ENCODE results near the gene FUT3.
"Not testable (repeated sequence)": the region's sequence is repeated elsewhere in the genome, so short reads cannot be mapped to it uniquely, and the experiment has no call there.

The FUT3 gene

DNA sequence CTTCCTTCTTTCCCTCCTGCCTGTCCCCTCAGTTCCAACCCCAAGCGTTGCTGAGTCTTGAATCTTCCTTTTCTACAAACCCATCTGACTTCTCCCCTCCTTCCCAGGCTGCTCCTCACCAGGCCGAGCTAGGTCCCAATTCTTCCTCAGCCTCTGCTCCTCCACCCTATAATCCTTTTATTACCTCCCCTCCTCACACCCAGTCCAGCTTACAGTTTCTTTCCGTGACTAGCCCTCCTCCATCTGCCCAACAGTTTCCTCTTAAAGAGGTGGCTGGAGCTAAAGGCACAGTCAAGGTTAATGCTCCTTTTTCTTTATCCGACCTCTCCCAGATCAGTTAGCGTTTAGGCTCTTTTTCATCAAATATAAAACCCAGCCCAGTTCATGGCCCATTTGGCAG, 2.6 kb downstream of the FUT3 start:
- DNase-seq (ENCODE audit: low spot score), result not testable (repeated sequence)

DNA sequence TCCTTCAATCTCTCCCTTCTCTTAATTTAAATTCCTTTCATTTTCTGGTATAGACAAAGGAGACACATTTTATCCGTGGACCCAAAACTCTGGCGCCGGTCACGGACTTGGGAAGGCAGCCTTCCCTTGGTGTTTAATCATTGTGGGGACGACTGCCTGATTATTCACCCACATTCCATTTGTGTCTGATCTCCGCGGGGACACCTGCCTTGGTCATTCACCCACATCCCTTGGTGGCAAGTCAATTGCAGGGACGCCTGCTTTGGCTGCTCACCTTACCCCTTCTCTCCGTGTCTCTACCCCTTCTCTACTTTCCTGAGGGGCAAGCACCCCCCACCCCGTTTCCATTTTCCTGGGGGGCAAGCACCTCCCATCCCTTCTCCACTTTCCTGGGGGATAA, 3.4 kb downstream of the FUT3 start:
- DNase-seq (ENCODE audit: low spot score), result not testable (repeated sequence)

GRCh38 chr19:5844456-5845433, 6.5 kb downstream of the FUT3 start:
- no peak for DNase-seq (ENCODE audit: low spot score)

DNA sequence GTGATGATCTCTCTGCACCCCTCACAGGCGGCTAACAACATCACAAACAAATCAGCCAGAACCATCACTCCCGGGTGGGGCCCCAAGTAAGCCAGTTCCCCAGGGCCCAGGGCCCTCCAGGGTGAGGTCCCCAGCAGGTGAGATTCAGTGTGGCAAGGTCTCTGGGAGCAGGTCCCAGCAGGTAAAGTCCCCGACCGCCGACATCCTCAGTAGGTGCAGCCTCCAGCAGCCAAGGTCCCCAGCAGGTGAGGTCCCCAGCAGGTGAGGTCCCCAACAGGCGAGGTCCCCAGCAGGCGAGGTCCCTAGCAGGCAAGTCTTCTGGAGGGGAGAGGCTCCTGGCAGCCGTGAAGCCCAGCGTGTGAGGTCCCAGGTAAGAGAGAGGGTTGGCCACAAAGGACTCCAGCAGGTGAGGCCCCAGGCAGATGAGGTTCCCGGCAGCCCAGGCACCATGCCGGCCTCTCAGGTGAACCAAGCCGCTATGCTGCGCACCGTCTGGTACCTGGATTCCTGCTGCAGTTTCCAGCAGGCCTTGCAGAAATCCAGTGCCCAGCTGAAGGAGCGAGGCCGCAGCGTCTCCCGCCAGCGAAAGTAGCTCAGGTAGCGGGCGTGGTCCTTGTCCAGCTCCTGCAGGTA, 7.8 kb downstream of the FUT3 start:
- no peak for DNase-seq (ENCODE audit: low spot score)

DNA sequence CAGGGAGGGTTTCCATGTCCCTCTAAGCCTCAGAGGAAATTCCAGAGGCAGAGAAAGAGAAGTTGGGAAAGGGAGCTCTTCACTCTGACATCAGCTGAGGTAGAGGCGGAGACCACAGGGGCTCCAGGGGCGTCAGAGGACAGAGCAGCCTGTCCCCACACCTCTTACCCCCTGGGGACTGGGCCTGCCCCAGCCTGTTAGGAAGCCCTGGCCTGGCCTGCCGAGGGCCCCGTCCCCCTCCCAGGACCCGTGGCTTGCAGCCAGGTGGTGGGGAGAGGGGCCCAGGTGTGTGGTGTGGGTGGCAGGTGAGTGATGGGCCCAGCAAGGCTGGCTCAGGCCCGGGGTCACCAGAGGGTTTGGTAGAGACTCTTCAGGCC, 9.5 kb downstream of the FUT3 start:
- not testable (repeated sequence) for DNase-seq (ENCODE audit: low spot score)

GRCh38 chr19:5839065-5840017, 11.9 kb downstream of the FUT3 start, which contains the start of gene FUT6:
TSS of gene FUT6 (minus strand) at chr19:5839702. CDS start at chr19:5832567, 7,135 bp downstream.
- DNase-seq (ENCODE audit: low spot score), result no peak

GRCh38 chr19:5838353-5839064, 12.7 kb downstream of the FUT3 start:
- no peak for DNase-seq (ENCODE audit: low spot score)

- no peak for DNase-seq (ENCODE audit: low spot score)
Observed at GRCh38 chr19:5837761-5838352, 13.4 kb downstream of the FUT3 start.

DNA sequence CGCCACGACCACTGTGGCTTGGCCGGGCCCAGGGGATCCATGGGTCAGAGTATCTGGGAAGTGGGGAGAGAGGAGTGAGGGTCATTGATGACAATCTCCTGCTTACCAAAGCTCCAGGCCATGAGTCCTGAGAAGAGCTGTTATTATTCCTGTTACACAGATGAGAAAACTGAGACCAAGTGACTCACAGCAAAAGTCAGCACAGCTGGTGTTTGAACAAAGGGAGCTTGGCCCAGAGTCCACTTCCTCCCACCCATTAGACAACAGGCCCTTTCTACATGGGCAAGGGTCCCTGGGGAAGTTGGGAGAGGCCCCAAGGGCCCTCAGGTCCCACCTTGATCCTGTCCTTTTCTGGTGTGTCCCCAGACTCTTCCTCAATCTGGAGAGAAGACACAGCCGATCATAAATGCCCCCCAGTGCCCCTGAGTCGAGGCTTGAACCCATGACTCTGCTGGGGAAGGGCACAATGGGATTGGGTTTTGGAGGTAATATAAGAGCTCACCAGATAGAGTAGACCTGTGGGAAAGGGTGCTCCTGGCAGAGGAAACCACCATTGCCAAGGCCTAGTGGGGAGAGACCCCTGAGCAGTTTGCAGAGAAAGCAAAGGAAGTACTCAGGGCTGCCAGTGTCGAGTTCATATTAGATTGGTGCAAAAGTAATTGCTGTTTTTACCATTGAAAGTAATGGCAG, 18.6 kb downstream of the FUT3 start:
- peak; percentile 1 for DNase-seq (ENCODE audit: low spot score)

GRCh38 chr19:5832061-5832460, 19.2 kb downstream of the FUT3 start:
- no peak for DNase-seq (ENCODE audit: low spot score)

- no peak for DNase-seq (ENCODE audit: low spot score)
Observed at GRCh38 chr19:5831159-5831558, 20.1 kb downstream of the FUT3 start.

- DNase-seq (ENCODE audit: low spot score), result no peak
Observed at GRCh38 chr19:5829567-5830310, 21.5 kb downstream of the FUT3 start.

DNA sequence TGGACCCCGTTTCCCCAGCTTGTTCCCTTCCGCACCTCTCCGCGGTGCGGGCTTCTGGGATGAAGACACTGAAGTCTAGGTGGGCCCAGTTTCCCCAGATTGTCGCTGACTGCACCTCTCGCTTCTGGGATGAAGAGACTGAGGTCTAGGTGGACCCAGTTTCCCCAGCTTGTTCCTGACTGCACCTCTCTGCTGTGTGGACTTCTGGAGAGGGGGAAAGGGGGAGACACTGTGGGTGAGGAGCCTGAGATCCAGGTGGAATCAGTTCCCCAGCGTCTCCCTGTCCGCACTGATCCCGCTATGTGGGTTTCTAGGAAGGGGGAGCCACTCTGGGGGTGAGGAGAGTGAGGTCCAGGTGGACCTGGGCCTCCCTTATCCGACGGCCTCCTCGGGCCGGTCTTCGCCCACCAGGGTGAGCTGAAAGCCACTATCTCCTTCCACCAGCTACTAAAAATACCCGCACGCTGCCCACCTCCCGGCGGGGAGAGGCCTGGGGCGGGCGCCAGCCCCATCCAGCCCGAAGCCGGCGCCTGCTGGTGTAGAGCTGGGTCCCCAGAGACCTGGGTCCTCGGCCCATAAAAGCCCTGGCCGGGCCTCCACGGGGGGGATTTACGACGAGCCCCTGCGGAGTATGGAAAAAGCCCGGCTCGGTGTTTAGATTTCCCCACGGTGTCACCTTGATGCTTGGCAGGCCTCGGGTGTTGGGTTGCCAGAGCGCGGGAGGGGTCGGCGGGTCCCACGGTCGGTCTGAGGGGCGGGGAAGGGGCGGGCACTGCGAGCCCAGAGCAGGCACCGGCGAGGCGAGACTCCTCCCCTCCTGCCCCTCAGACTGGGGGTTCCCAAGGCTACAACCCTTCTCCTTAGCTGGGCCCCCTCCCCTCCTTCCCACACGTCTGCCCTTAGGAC, 22.3 kb downstream of the FUT3 start:
- peak; percentile 85 for DNase-seq (ENCODE audit: low spot score)

DNA sequence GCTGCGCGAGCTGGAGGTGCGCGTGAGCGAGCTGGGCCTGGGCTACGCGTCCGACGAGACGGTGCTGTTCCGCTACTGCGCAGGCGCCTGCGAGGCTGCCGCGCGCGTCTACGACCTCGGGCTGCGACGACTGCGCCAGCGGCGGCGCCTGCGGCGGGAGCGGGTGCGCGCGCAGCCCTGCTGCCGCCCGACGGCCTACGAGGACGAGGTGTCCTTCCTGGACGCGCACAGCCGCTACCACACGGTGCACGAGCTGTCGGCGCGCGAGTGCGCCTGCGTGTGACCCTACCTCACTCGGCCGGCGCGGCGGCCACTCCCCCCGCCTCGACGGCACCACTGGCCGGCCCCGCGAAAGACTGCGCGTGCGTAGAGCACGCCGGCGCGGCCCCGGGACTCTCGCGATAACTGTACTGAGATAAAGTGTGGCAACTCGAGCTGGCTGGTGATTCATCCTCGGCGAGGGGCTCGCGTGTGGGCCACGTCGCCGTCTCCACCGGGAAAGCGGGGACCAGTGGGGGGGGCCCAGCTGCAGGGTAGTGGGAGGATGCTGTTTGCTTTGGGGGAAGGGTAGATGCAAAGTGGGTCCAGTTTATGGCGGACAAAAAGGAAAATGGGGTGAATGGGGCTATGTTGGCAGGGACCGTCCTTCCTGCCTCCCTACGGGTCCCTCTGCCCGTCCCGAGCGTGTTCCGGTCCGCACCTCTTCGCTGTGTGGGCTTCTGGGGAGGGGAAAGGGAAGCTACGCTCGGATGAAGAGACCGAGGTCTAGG, 23.2 kb downstream of the FUT3 start:
- peak; percentile 97 for DNase-seq (ENCODE audit: low spot score)

DNA sequence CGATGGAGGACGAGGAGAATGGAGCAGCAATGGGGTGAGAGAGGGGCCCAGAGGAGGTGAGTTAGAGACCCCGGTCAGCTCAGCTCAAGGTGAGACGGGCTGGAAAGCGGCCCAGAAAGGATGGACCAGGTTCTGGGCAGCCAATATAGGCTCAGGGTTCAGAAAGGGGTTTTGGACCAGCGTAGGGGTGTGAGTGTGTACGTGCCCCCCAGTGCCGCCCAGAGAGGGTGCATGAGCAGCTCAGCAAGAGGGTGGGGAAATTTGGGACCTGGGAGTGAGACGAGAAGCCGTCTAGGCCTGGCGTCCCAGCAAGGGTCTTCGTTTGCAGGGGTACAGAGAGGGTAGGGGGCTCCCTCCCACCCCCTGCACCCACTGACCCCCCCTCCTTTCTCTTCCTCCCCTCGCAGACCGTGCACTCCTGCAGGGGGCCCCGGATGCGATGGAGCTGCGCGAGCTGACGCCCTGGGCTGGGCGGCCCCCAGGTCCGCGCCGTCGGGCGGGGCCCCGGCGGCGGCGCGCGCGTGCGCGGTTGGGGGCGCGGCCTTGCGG, 23.8 kb downstream of the FUT3 start:
- DNase-seq (ENCODE audit: low spot score), result no peak

DNA sequence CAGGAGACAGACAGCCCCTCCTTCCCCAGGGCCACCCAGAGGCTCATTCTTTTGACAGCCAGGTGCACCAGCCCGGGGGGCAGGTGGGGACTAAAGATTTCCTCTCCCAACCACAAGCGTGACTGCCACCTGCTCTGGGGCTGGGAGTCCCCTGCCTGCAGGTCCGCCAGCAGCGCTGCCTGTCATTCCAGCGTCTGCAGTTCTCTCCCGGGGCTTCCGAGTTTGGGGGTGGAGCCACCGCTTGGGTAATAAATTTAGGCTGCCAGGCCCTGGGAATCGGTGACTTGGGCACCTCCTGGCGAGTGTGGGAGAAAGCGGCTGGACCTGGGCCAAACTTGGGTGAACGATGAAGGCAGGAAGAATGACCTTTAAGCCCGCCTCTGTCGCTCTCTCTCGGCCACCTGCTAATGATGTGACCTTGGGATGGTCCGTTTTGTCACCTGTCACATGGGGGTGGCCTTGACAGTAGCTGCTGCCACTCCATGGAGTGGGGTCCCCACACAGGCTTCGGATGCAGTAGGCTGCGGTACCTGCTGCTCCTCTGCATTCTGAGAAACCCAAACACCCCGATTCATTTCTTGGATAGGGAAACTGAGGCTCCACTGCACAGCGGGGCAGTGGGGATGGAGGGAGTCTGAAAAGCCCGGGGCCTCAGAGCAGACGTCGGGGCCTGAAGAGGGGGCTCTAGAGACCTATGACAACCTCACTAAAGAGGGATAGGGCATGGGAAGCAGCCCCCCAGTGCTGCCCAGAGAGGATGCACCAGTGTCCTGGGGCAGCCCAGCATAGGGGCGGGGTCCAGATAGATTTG, 24.5 kb downstream of the FUT3 start:
- DNase-seq (ENCODE audit: low spot score), result peak; percentile 68

DNA sequence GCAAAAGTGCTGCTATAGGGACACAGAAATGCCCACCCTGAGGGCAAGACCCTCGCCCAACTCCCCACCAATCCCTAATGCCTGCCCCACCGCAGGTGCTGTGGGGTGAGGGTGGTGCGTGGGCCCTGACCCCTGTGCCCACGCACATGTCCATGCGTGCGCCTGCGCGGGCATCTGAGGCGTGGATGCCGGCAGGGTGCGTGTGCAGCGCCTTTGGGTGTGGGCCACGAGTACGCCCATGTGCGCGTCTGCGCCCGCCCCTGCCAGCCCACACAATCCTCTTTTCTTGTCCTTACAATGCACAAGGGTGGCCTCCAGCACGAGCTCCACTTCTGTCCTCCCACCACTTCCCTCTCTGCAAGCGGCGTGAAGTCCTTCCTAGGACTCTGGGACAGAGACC, 26.1 kb downstream of the FUT3 start:
- no peak for DNase-seq (ENCODE audit: low spot score)
